Measurements from ENCODE around the gene KDM4B.

KDM4B gene

DNA sequence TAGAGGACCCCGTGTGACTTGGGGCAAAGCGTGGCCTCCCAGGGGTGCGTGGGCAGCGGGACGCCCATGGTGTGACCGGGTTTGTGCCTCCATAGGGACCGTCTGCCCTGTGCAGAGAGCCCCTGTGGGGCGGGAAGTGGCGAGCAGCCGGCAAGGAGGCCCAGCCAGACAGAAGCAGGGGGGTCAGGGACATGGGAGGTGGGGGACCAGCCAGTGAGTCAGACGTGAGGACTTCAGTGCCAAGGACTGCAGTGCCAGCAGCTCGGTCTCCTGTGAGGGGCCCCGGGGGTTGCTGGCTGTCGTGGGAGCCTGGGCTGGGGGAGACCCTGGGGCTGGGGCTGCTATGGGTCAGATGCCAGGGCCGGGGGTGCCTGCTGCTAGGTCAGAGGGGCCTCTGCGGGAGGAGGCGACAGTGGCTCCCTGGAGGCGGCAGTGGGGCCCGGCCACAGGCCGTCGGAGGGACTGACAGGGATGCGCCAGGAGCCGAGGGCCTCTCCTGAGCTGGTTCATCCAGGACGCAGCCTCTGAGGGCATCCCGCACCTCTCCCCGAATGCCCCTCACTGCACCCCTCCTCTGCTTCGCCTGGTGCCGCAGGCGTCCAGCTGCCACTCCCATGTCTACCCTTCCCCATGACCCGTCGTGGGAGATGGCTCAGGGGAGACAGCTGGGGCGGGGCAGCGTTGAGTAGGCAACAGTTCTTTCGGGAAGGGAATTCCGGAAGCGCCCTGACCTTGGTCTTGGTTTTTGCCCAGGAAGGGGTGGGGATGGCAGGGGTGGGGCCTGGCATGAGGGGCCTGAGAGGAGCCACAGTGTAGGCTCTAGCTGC lies 80.0 kb downstream of the KDM4B start:
- no peak for DNase-seq (ENCODE audit: low read depth in 2 of 2)

- DNase-seq (ENCODE audit: low read depth in 2 of 2): no peak
These were observed 80.6 kb downstream of the KDM4B start for GRCh38 chr19:5049561-5049960.

DNA sequence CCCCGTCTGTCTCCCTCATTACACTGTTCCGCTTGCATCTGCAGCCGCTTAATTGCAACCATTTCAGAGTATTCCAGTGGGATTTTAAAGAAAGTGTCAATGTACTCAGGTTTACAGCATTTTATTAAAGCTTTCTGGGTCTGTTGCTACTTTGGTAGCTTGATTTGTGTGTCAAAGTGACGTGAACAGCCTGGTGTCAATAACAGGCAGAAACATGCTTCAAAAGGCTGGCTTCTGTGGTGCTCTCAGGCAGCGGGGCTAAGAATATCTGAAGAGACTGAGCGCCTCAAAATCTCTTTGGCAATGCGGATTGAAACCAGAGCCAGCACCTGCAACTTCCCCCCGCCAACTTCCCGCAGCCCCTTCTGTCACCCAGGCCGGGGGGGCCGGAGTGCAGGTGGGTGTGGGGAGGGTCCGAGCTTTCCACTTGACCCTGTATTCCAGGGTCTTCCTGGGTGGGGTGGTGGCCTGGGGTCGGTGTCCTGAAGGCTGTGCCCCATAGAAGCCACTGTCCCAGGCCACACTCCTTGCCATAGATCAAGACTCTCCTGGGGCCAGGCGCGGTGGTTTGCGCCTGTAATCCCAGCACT lies 81.2 kb downstream of the KDM4B start:
- DNase-seq (ENCODE audit: low read depth in 2 of 2): no peak

GRCh38 chr19:5050905-5051304 lies 82.0 kb downstream of the KDM4B start:
- no peak for DNase-seq (ENCODE audit: low read depth in 2 of 2)

- DNase-seq (ENCODE audit: low read depth in 2 of 2): no peak
These were observed 82.7 kb downstream of the KDM4B start for GRCh38 chr19:5051619-5052018.

GRCh38 chr19:5052515-5052914 lies 83.6 kb downstream of the KDM4B start:
- no peak for DNase-seq (ENCODE audit: low read depth in 2 of 2)

- DNase-seq (ENCODE audit: low read depth in 2 of 2): no peak
These were observed 84.1 kb downstream of the KDM4B start for GRCh38 chr19:5052945-5053485.

- DNase-seq (ENCODE audit: low read depth in 2 of 2): no peak
These were observed 84.7 kb downstream of the KDM4B start for GRCh38 chr19:5053661-5054060.

GRCh38 chr19:5054551-5055456 lies 85.9 kb downstream of the KDM4B start:
- DNase-seq (ENCODE audit: low read depth in 2 of 2): no peak

GRCh38 chr19:5055457-5055776 lies 86.5 kb downstream of the KDM4B start:
- DNase-seq (ENCODE audit: low read depth in 2 of 2): no peak

DNA sequence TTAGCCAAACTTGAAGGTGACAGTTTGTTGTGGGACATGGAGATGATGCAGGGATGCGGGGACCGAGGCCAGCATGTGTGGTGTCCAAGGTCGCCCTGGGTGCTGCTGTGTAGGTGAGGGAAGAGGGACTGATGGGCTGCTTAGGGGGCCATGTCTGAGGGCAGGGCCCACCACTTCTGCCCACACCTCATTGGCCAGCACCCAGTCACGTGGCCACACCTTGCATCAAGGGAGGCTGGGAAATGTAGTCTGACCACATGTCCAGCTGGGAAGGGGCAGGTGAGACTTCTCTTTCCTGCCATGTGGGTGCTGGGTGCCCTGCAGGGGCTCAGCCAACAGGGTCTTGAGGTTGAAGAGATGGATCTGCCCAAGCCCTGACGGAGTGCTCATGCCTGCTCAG lies 88.9 kb downstream of the KDM4B start:
- DNase-seq (ENCODE audit: low read depth in 2 of 2): no peak

- DNase-seq (ENCODE audit: low read depth in 2 of 2): no peak
These were observed 89.8 kb downstream of the KDM4B start for GRCh38 chr19:5058521-5059212.

GRCh38 chr19:5059213-5059574 lies 90.3 kb downstream of the KDM4B start:
- no peak for DNase-seq (ENCODE audit: low read depth in 2 of 2)

DNA sequence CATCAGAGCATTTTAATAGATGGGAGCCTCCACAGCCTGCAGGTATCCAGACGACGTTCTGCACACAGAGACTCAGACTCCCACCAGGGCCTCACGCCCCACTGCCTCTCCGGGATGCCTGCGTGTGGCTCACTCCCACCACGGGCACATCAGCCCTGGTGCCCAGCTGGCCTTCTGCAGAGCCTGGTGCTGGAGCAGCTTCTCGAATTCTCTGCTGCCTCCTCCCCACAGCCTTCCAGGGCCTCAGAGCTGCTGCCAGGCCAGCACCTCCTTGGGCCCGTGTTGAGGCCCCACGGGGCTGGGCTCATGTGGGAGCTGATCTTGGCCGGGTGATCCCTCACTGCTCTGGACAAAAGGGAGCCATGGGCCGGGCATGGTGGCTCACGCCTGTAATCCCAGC lies 90.9 kb downstream of the KDM4B start:
- DNase-seq (ENCODE audit: low read depth in 2 of 2): no peak

DNA sequence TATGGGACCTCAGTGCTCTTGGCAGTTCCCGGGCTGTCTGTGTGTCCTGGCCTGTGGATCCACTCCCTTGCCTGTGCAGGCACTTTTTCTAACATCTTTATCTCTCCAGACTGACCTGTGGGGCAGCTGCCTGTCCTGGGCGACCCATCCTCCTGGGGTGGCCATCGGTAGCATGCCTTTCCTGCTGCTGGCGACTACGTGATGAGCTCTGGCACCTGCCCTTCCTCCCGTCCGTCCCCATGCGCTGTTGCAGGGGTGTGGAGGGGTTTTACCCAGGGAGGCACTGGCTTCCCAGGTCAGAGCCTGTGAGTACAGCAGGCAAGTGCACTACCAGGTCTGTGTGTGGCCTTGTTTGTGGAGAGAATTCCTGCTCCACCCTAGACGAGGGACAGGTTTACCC lies 93.3 kb downstream of the KDM4B start:
- DNase-seq (ENCODE audit: low read depth in 2 of 2): no peak

DNA sequence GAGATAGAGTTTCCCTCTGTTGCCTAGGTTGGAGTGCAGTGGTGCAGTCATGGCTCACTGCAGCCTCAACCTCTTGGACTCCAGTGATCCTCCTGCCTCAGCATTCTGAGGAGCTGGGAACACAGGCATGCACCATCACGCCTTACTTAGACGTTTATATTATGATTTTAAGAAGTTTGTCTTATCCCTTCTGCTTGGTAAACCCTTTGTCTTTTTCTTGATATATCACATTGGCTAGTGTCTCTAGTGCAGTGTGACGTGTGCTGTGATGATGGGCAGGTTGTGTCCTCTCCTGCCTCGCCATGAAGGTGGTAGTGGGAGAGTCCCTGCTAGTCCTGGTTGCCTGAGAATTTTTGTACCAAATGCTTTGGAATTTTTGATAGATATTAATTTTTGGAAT lies 93.9 kb downstream of the KDM4B start:
- DNase-seq (ENCODE audit: low read depth in 2 of 2): no peak

DNA sequence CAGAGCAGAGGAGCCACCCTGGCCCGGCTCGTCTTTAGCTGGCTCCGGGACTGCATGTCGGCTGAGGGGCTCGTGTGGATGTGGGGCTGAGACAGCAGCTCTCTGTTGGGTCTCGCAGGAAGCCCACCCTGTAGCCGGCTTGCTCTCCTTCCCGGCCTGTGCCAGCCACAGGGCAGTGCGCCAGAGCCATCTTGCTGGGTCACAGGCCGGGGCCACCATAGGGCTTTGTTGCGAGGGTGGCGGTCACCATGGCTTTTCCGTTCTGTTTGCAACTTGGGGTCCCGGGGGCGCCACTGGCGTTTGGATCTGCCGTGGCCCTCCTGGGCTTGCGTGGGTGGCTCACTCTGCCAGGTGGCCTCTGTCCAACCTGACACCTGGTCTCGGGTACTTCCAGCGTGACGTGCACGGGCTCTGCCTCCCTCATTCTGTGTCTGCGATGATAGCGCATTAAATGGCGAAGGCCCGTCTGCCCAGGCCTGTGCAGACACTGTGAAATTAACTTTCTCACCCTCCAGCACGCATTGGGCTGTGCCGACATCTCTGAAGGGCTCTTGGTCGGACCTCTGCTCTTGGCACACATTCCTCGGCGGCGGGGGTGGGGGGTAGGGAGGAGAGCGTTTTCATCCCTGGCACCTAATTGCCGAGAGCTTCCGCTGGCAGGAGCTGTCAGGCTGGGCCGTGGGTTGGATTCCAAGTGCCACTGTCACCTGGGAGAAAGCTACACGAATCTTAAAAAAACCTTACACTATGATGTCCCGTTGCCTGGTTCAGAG lies 95.1 kb downstream of the KDM4B start:
- no peak for DNase-seq (ENCODE audit: low read depth in 2 of 2)

DNA sequence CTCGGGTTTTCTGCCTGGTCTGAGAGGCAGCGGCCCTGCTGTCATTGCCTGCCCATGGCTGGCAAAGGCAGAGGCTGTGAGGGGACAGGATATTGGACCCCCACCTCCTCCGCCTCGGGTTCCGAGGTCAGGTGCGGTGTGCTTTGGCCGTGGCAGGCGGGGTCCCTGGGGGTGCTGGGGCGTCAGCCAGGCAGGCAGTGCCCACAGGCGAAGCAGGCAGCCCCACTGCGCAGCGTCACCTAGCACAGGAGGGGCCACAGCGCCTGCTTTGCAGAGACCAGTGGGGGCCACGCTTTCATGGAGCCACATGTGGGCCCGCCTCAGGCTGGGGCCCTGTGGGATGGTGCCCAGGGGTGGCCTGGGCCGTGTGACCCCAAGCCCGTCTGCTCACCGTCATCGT lies 96.0 kb downstream of the KDM4B start:
- no peak for DNase-seq (ENCODE audit: low read depth in 2 of 2)

GRCh38 chr19:5065663-5066093 lies 96.8 kb downstream of the KDM4B start:
- no peak for DNase-seq (ENCODE audit: low read depth in 2 of 2)

- no peak for DNase-seq (ENCODE audit: low read depth in 2 of 2)
These were observed 97.9 kb downstream of the KDM4B start for GRCh38 chr19:5066768-5067167.

- DNase-seq (ENCODE audit: low read depth in 2 of 2): no peak
These were observed 98.8 kb downstream of the KDM4B start for GRCh38 chr19:5067678-5068077.
